SU-DHL-6 (cell line): Measurements from ENCODE around the gene ENOX2.

Experiments
- H2AFZ ChIP-seq: fragments of 200-600 bp; sonication (generic); 2 replicates; pipeline ENCODE4 v1.6.1; 2014; ENCODE audit warnings: low read depth, mild to moderate bottlenecking, moderate library complexity, mixed read lengths, antibody characterized with exemption, low read length; ENCODE audit not compliant: severe bottlenecking
- H3F3A ChIP-seq: fragments of 200-600 bp; shearing (Covaris generic); 2 replicates; pipeline ENCODE4 v1.6.0; 2016; ENCODE audit warnings: antibody characterized with exemption, mild to moderate bottlenecking; ENCODE audit not compliant: insufficient read depth
- H3K27ac ChIP-seq: fragments of 200-600 bp; sonication (generic); 2 replicates; pipeline ENCODE4 v1.5.1; 2016; ENCODE audit warnings: low read depth, mild to moderate bottlenecking, low read length, moderate library complexity, mixed read lengths
- H3K27me3 ChIP-seq: fragments of 200-600 bp; sonication (generic), shearing (Covaris generic); 2 replicates; pipeline ENCODE4 v1.6.0; 2014; ENCODE audit warnings: mild to moderate bottlenecking, low read length
- H3K36me3 ChIP-seq: fragments of 200-600 bp; sonication (generic); 2 replicates; pipeline ENCODE4 v1.6.1; 2014; ENCODE audit warnings: mild to moderate bottlenecking, low read length, mixed read lengths
- H3K4me2 ChIP-seq: fragments of 300-600, 200-600 bp; shearing (Covaris generic), sonication (generic); 2 replicates; pipeline ENCODE4 v1.6.0; 2014; ENCODE audit warnings: low read length, low read depth, mild to moderate bottlenecking; ENCODE audit not compliant: poor library complexity, severe bottlenecking
- H3K4me3 ChIP-seq: fragments of 200-600 bp; sonication (generic); 2 replicates; pipeline ENCODE4 v1.5.1; 2014; ENCODE audit warnings: antibody characterized with exemption, low read length, mild to moderate bottlenecking, mixed read lengths; ENCODE audit not compliant: insufficient read depth, poor library complexity, severe bottlenecking
- H3K79me2 ChIP-seq: fragments of 200-600 bp; sonication (generic); 2 replicates; pipeline ENCODE4 v1.6.1; 2014; ENCODE audit warnings: mild to moderate bottlenecking, low read length, moderate library complexity; ENCODE audit not compliant: insufficient read depth
- H3K9ac ChIP-seq: fragments of 200-600 bp; sonication (generic); 2 replicates; pipeline ENCODE4 v1.7.0; 2014; ENCODE audit warnings: mild to moderate bottlenecking, low read length
- H3K9me2 ChIP-seq: fragments of 200-600 bp; sonication (generic); replicated peaks from 2 replicates; pipeline ENCODE4 v1.6.1; 2014; ENCODE audit warnings: low read length; ENCODE audit not compliant: insufficient read depth
- H3K9me3 ChIP-seq: fragments of 200-600 bp; sonication (generic); 2 replicates; pipeline ENCODE4 v1.6.1; 2014; ENCODE audit warnings: low read length, mixed read lengths; ENCODE audit not compliant: insufficient read depth
- H4K20me1 ChIP-seq: fragments of 200-600 bp; sonication (generic); 2 replicates; pipeline ENCODE4 v1.6.1; 2014; ENCODE audit warnings: low read depth, mild to moderate bottlenecking, antibody characterized with exemption, low read length, moderate library complexity, mixed read lengths
- CTCF ChIP-seq: fragments of 200-600 bp; sonication (generic); IDR thresholded peaks from one replicate; pipeline ENCODE4 v1.5.1; 2017; ENCODE audit warnings: antibody characterized with exemption, mild to moderate bottlenecking, low read length, moderate library complexity; ENCODE audit not compliant: insufficient read depth, poor library complexity, severe bottlenecking
- EZH2phosphoT487 ChIP-seq: fragments of 200-600 bp; sonication (generic), shearing (Covaris generic); conservative IDR thresholded peaks from 2 replicates; pipeline ENCODE4 v1.6.1; 2018; ENCODE audit warnings: mild to moderate bottlenecking, antibody characterized with exemption, low read length, moderate library complexity, mixed read lengths

Gene ENOX2

GRCh38 chrX:130830599-130831346, 72.2 kb downstream of the ENOX2 start:
- no peaks in the 10 kb centered on the region for H4K20me1 ChIP-seq
- H2AFZ ChIP-seq, result no peak overlapping the region
- no peaks in the 10 kb centered on the region for H3K9me3 ChIP-seq
- no peaks in the 10 kb centered on the region for H3K36me3 ChIP-seq
- no peaks in the 10 kb centered on the region for H3K79me2 ChIP-seq
- H3K4me3 ChIP-seq, result no peak overlapping the region
- H3K27me3 ChIP-seq, result no peaks in the 10 kb centered on the region
- no peak overlapping the region for H3K4me2 ChIP-seq
- no peaks in the 10 kb centered on the region for H3F3A ChIP-seq
- no peaks in the 10 kb centered on the region for H3K9me2 ChIP-seq
- no peak overlapping the region for H3K9ac ChIP-seq
- TF ChIP-seq EZH2phosphoT487 (no peak), CTCF (no peak)
- no peak overlapping the region for H3K27ac ChIP-seq

GRCh38 chrX:130829526-130830515, 73.2 kb downstream of the ENOX2 start:
- Histone ChIP-seq H3K79me2 (no peaks in the 10 kb centered on the region), H3K4me2 (no peak overlapping the region), H3F3A (no peaks in the 10 kb centered on the region), H3K9me3 (no peaks in the 10 kb centered on the region), H3K4me3 (no peak overlapping the region), H3K9ac (no peak overlapping the region), H3K27ac (no peak overlapping the region), H3K36me3 (no peaks in the 10 kb centered on the region), H4K20me1 (no peaks in the 10 kb centered on the region), H3K27me3 (no peaks in the 10 kb centered on the region), H2AFZ (no peak overlapping the region), H3K9me2 (no peaks in the 10 kb centered on the region)
- TF ChIP-seq CTCF (no peak), EZH2phosphoT487 (no peak)

- Histone ChIP-seq H3K4me2 (no peak overlapping the region), H3K36me3 (no peaks in the 10 kb centered on the region), H3K27me3 (no peaks in the 10 kb centered on the region), H3K9ac (no peak overlapping the region), H3K9me3 (no peaks in the 10 kb centered on the region), H2AFZ (no peak overlapping the region), H3K27ac (no peak overlapping the region), H4K20me1 (no peaks in the 10 kb centered on the region), H3F3A (no peaks in the 10 kb centered on the region), H3K4me3 (no peak overlapping the region), H3K9me2 (no peaks in the 10 kb centered on the region), H3K79me2 (no peaks in the 10 kb centered on the region)
- TF ChIP-seq EZH2phosphoT487, result no peak
- no peak for TF ChIP-seq CTCF
These were observed 74.4 kb downstream of the ENOX2 start for GRCh38 chrX:130828641-130829040.
